Measurements from ENCODE around the gene NTS. TPM values are rescaled to one million over a fixed set of nuclear protein-coding genes. Genes with fewer than 3 reads are reported as not detected.

The NTS gene
- total RNA-seq, result under 0.01 and 0.34 TPM in 2 replicates

GRCh38 chr12:85874031-85874461 is at the start of gene NTS:
NTS (plus strand) TSS chr12:85874295; CDS start chr12:85874404, 109 bp downstream.

GRCh38 chr12:85836197-85837090 is 37.7 kb upstream of the NTS start, which contains the start of gene RASSF9:
RASSF9 (minus strand) TSS chr12:85836409; CDS start chr12:85836201, 208 bp downstream.

Other genes with a start within 250 kb of the NTS start
- gene RASSF9, start 37.9 kb upstream of the NTS start, total RNA-seq, result 6.1 and 9.0 TPM in 2 replicates

Measured in dermis lymphatic vessel endothelial cell (primary cell).